Astrocyte (in vitro differentiated cells and primary cell): Measurements from ENCODE around the gene NDUFAF8. TPM values are rescaled to one million over a fixed set of nuclear protein-coding genes. Genes with fewer than 3 reads are reported as not detected.

ENCODE experiments used
- DNase-seq: peaks from one replicate; pipeline ENCODE4 v3.0.0-alpha.2; 2010; ENCODE audit warnings: low read depth
- FAIRE-seq: peaks from 2 replicates; lab custom pipeline; 2011; peaks lifted over from hg19 to GRCh38; lab: Jason Lieb, UNC
- H2AFZ ChIP-seq: 2 replicates; pipeline ENCODE4 v1.6.0; 2012; ENCODE audit warnings: low read depth, low read length, inconsistent platforms
- H3K27ac ChIP-seq: 2 replicates; pipeline ENCODE4 v1.5.1; 2011; ENCODE audit warnings: low read depth, low read length, inconsistent platforms
- H3K27me3 ChIP-seq: 2 replicates; pipeline ENCODE4 v1.6.0; 2011; ENCODE audit warnings: low read length, inconsistent platforms; ENCODE audit not compliant: insufficient read depth
- H3K36me3 ChIP-seq: 2 replicates; pipeline ENCODE4 v1.5.1; 2011; ENCODE audit warnings: low read length, inconsistent platforms; ENCODE audit not compliant: insufficient read depth
- H3K4me1 ChIP-seq: 2 replicates; pipeline ENCODE4 v1.5.1; 2011; ENCODE audit warnings: low read length, inconsistent platforms; ENCODE audit not compliant: insufficient read depth
- H3K4me2 ChIP-seq: 2 replicates; pipeline ENCODE4 v1.6.0; 2012; ENCODE audit warnings: low read length, inconsistent platforms
- H3K4me3 ChIP-seq: 2 replicates; pipeline ENCODE4 v1.5.1; 2011; ENCODE audit warnings: low read depth, mild to moderate bottlenecking, low read length, inconsistent platforms; ENCODE audit not compliant: insufficient read depth
- H3K79me2 ChIP-seq: 2 replicates; pipeline ENCODE4 v1.6.0; 2012; ENCODE audit warnings: mild to moderate bottlenecking, low read length, inconsistent platforms; ENCODE audit not compliant: insufficient read depth
- H3K9ac ChIP-seq: 2 replicates; pipeline ENCODE4 v1.6.0; 2012; ENCODE audit warnings: mild to moderate bottlenecking, low read length, inconsistent platforms
- H3K9me3 ChIP-seq: 2 replicates; pipeline ENCODE4 v1.5.1; 2012; ENCODE audit warnings: low read depth, mild to moderate bottlenecking, low read length, inconsistent platforms; ENCODE audit not compliant: insufficient read depth
- H4K20me1 ChIP-seq: 2 replicates; pipeline ENCODE4 v1.6.0; 2012; ENCODE audit warnings: low read length, inconsistent platforms; ENCODE audit not compliant: insufficient read depth
- H3K27ac Mint-ChIP-seq: one replicate; pipeline ENCODE4 v1.8.0; 2021; ENCODE audit warnings: mild to moderate bottlenecking, mixed read lengths; ENCODE audit not compliant: unreplicated experiment
- H3K27me3 Mint-ChIP-seq: one replicate; pipeline ENCODE4 v1.8.0; 2021; ENCODE audit warnings: low read depth, mixed read lengths; ENCODE audit not compliant: unreplicated experiment
- H3K36me3 Mint-ChIP-seq: one replicate; pipeline ENCODE4 v1.8.0; 2021; ENCODE audit warnings: low read depth, mixed read lengths; ENCODE audit not compliant: unreplicated experiment
- H3K4me1 Mint-ChIP-seq: one replicate; pipeline ENCODE4 v1.8.0; 2021; ENCODE audit warnings: low read depth, mixed read lengths; ENCODE audit not compliant: unreplicated experiment
- H3K4me3 Mint-ChIP-seq: one replicate; pipeline ENCODE4 v1.8.0; 2021; ENCODE audit warnings: mild to moderate bottlenecking, moderate library complexity, mixed read lengths; ENCODE audit not compliant: unreplicated experiment
- H3K9me3 Mint-ChIP-seq: one replicate; pipeline ENCODE4 v1.8.0; 2021; ENCODE audit warnings: mild to moderate bottlenecking, mixed read lengths; ENCODE audit not compliant: unreplicated experiment
- CTCF ChIP-seq: IDR thresholded peaks from 2 replicates; pipeline ENCODE4 v1.5.1; 2011; ENCODE audit warnings: low read depth, mild to moderate bottlenecking, inconsistent platforms, low read length, moderate library complexity; ENCODE audit not compliant: insufficient read depth
- EZH2 ChIP-seq: IDR thresholded peaks from 2 replicates; pipeline ENCODE4 v1.6.1; 2012; ENCODE audit warnings: mild to moderate bottlenecking, low read length, inconsistent platforms; ENCODE audit not compliant: insufficient read depth
- total RNA-seq: library from RNA; stranded (reverse); gene quantifications from 2 replicates; pipeline ENCODE4 v1.2.1, GENCODE V29; 2021

The NDUFAF8 gene
- total RNA-seq, 1 donor from 2014 or later, result 67.2 TPM

- no peak overlapping the region for H3K9ac ChIP-seq
- peaks cover 8% of the 10 kb centered on the region for H3K79me2 ChIP-seq
- Mint-ChIP-seq H3K27me3 (no peaks in the 10 kb centered on the region), H3K4me3 (no peak overlapping the region), H3K36me3 (peaks cover 7% of the 10 kb centered on the region), H3K4me1 (no peaks in the 10 kb centered on the region), H3K9me3 (peaks cover 2% of the 10 kb centered on the region), H3K27ac (no peak overlapping the region)
- peak; percentile 42 for DNase-seq
- no peak overlapping the region for H2AFZ ChIP-seq
- H3K4me2 ChIP-seq, result no peak overlapping the region
- H3K9me3 ChIP-seq, result no peaks in the 10 kb centered on the region
- TF ChIP-seq EZH2 (no peak), CTCF (no peak)
- no peaks in the 10 kb centered on the region for H3K36me3 ChIP-seq
- peaks cover 46% of the 10 kb centered on the region for H4K20me1 ChIP-seq
- no peaks in the 10 kb centered on the region for H3K27me3 ChIP-seq
- peaks cover 8% of the 10 kb centered on the region for H3K4me1 ChIP-seq
- H3K4me3 ChIP-seq, result no peak overlapping the region
- FAIRE-seq, result peak; percentile 13
- no peak overlapping the region for H3K27ac ChIP-seq
These were observed 10.3 kb downstream of the NDUFAF8 start for GRCh38 chr17:81249223-81250040.

GRCh38 chr17:81250286-81251093, 11.4 kb downstream of the NDUFAF8 start:
- H3K4me1 Mint-ChIP-seq, result peaks cover 2% of the 10 kb centered on the region
- H3K27me3 Mint-ChIP-seq, result no peaks in the 10 kb centered on the region
- no peak overlapping the region for H3K9ac ChIP-seq
- H3K36me3 ChIP-seq, result no peaks in the 10 kb centered on the region
- H4K20me1 ChIP-seq, result peaks cover 45% of the 10 kb centered on the region
- H3K27ac ChIP-seq, result no peak overlapping the region
- no peak overlapping the region for H2AFZ ChIP-seq
- H3K9me3 ChIP-seq, result no peaks in the 10 kb centered on the region
- no peak overlapping the region for H3K27ac Mint-ChIP-seq
- peaks cover 8% of the 10 kb centered on the region for H3K79me2 ChIP-seq
- FAIRE-seq (no peak), DNase-seq (no peak)
- H3K4me3 ChIP-seq, result no peak overlapping the region
- no peak overlapping the region for H3K4me2 ChIP-seq
- peaks cover 10% of the 10 kb centered on the region for H3K36me3 Mint-ChIP-seq
- no peaks in the 10 kb centered on the region for H3K27me3 ChIP-seq
- H3K4me3 Mint-ChIP-seq, result no peak overlapping the region
- peaks cover 11% of the 10 kb centered on the region for H3K4me1 ChIP-seq
- peaks cover 2% of the 10 kb centered on the region for H3K9me3 Mint-ChIP-seq
- no peak for TF ChIP-seq CTCF
- no peak for TF ChIP-seq EZH2
